SK-N-SH (cell line): Measurements from ENCODE around the gene PKD2L2. TPM values are rescaled to one million over a fixed set of nuclear protein-coding genes. Genes with fewer than 3 reads are reported as not detected.

Experiments used
- CTCF ChIA-PET: fragments of 300-600, 350-600 bp; formaldehyde crosslinking; extraction: SDS; loops from one replicate; lab custom pipeline; 2021; lab: Yijun Ruan, JAX
- POLR2A ChIA-PET: fragments of 350-600 bp; sonication (Branson Sonifier 250); formaldehyde crosslinking; extraction: SDS; loops from one replicate; lab custom pipeline; 2020; ENCODE audit warnings: antibody characterized with exemption, inconsistent platforms; lab: Yijun Ruan, JAX
- DNase-seq: peaks from one replicate; pipeline ENCODE4 v3.0.0; 2012
- H2AFZ ChIP-seq: fragments of 200-600 bp; sonication (generic); 2 replicates; pipeline ENCODE4 v1.8.1; 2016; ENCODE audit warnings: antibody characterized with exemption, mild to moderate bottlenecking, low read depth
- H3F3A ChIP-seq: fragments of 200-600 bp; sonication (generic); replicated peaks from 2 replicates; pipeline ENCODE3; 2016; ENCODE audit warnings: antibody characterized with exemption, mild to moderate bottlenecking; ENCODE audit not compliant: insufficient read depth
- H3K27ac ChIP-seq, 2 experiments: fragments of 200-500 bp in 1 of 2; fragments of 200-600 bp in 1 of 2; sonication (Bioruptor generic) in 1 of 2; sonication (generic), shearing (Covaris generic) in 1 of 2; 2 replicates each; pipeline versions ENCODE4 v1.5.1 to v1.6.1; 2014 to 2016; ENCODE audit warnings: low read depth in 2 of 2, inconsistent platforms in 1 of 2, low read length in 1 of 2, mild to moderate bottlenecking in 1 of 2, mixed read lengths in 1 of 2
- H3K27me3 ChIP-seq: fragments of 200-600 bp; sonication (generic), shearing (Covaris generic); 2 replicates; pipeline ENCODE4 v1.6.1; 2016; ENCODE audit warnings: mixed run types; ENCODE audit not compliant: insufficient read depth
- H3K36me3 ChIP-seq, 2 experiments: fragments of 200-500 bp in 1 of 2; fragments of 200-600 bp in 1 of 2; sonication (Bioruptor generic) in 1 of 2; sonication (generic) in 1 of 2; replicated peaks in 1 of 2; 2 replicates each; pipeline versions ENCODE3 to v1.5.1; 2014 to 2016; ENCODE audit warnings: low read length in 1 of 2, mild to moderate bottlenecking in 1 of 2; ENCODE audit not compliant: insufficient read depth in 2 of 2, control insufficient read depth in 1 of 2
- H3K4me1 ChIP-seq, 2 experiments: fragments of 200-500 bp in 1 of 2; fragments of 200-600 bp in 1 of 2; sonication (Bioruptor generic) in 1 of 2; sonication (generic), shearing (Covaris generic) in 1 of 2; 2 replicates each; pipeline versions ENCODE4 v1.5.1 to v1.6.1; 2014 to 2016; ENCODE audit warnings: low read depth in 1 of 2, low read length in 1 of 2, mixed run types in 1 of 2; ENCODE audit not compliant: insufficient read depth in 2 of 2, control insufficient read depth in 1 of 2
- H3K4me2 ChIP-seq: fragments of 200-600 bp; sonication (generic), shearing (Covaris generic); 2 replicates; pipeline ENCODE4 v1.6.1; 2017; ENCODE audit warnings: mixed run types
- H3K4me3 ChIP-seq, 2 experiments: fragments of 200-500 bp in 1 of 2; fragments of 200-600 bp in 1 of 2; sonication (Bioruptor generic) in 1 of 2; sonication (generic), shearing (Covaris generic) in 1 of 2; 2 replicates each; pipeline versions ENCODE4 v1.5.1 to v1.8.1; 2014 to 2016; ENCODE audit warnings: low read depth in 2 of 2, inconsistent platforms in 1 of 2, low read length in 1 of 2, mild to moderate bottlenecking in 1 of 2, mixed read lengths in 1 of 2, moderate library complexity in 1 of 2
- H3K79me2 ChIP-seq: fragments of 200-600 bp; sonication (generic); 2 replicates; pipeline ENCODE4 v1.8.1; 2017; ENCODE audit warnings: mild to moderate bottlenecking; ENCODE audit not compliant: insufficient read depth
- H3K9ac ChIP-seq: fragments of 200-600 bp; sonication (generic); 2 replicates; pipeline ENCODE4 v1.6.1; 2017; ENCODE audit warnings: mixed run types
- H3K9me2 ChIP-seq: fragments of 200-600 bp; sonication (generic); 2 replicates; pipeline ENCODE4 v1.6.1; 2017; ENCODE audit warnings: mixed run types
- H3K9me3 ChIP-seq: fragments of 200-600 bp; sonication (generic); 2 replicates; pipeline ENCODE4 v1.6.1; 2017; ENCODE audit warnings: mixed run types, mild to moderate bottlenecking, moderate library complexity
- H4K20me1 ChIP-seq: fragments of 200-600 bp; sonication (generic); 2 replicates; pipeline ENCODE4 v1.6.1; 2017; ENCODE audit warnings: mild to moderate bottlenecking, mixed run types; ENCODE audit not compliant: insufficient read depth
- FOSL2 ChIP-seq: IDR thresholded peaks from 2 replicates; pipeline ENCODE4 v1.4.0; 2012; ENCODE audit warnings: low read depth, mild to moderate bottlenecking, moderate library complexity, borderline replicate concordance
- MXI1 ChIP-seq: IDR thresholded peaks from 2 replicates; pipeline ENCODE4 v1.6.1; 2012; ENCODE audit warnings: mild to moderate bottlenecking, low read depth, low read length, improper control_type of control experiment
- PBX3 ChIP-seq: IDR thresholded peaks from 2 replicates; pipeline ENCODE4; 2012
- RCOR1 ChIP-seq: fragments of 150-350 bp; IDR thresholded peaks from 2 replicates; pipeline ENCODE4 v1.6.1; 2017; ENCODE audit warnings: antibody characterized with exemption, low read length
- REST ChIP-seq: IDR thresholded peaks from 2 replicates; pipeline ENCODE4 v1.6.1; 2012; ENCODE audit warnings: mild to moderate bottlenecking, low read depth, low read length, moderate library complexity
- TEAD4 ChIP-seq: IDR thresholded peaks from 2 replicates; pipeline ENCODE4 v1.4.0; 2012; ENCODE audit warnings: mild to moderate bottlenecking, borderline replicate concordance; ENCODE audit not compliant: insufficient read depth
- YY1 ChIP-seq: IDR thresholded peaks from 2 replicates; pipeline ENCODE4 v1.4.0; 2012; ENCODE audit warnings: low read depth, mild to moderate bottlenecking
- WGBS: methylation state at CpG from one replicate; pipeline ENCODE4 v1.1.6; 2017; ENCODE audit warnings: low lambda C conversion rate; 5-methylcytosine and 5-hydroxymethylcytosine counted together
- polyA plus RNA-seq, 3 experiments: library from polyadenylated mRNA; depleted of rRNA; stranded (reverse); fragments of >200 nt; gene quantifications; 2 replicates each; pipeline ENCODE4 v1.2.3, GENCODE V29; 2012
- TF ChIP-seq, protein P1 (sequence below): fragments of 150-350 bp; IDR thresholded peaks from 2 replicates; pipeline ENCODE4 v1.6.1; 2017; ENCODE audit warnings: antibody characterized with exemption, low read length, low read depth, borderline replicate concordance

Gene PKD2L2
- polyA plus RNA-seq, 1 of the 3 experiments (the other 2 are of a cell fraction) = 0.26 TPM

- no peaks in the 10 kb centered on the region for H4K20me1 ChIP-seq
- no peak for DNase-seq
- no peak overlapping the region for H2AFZ ChIP-seq
- no peak for TF ChIP-seq RCOR1
- TF ChIP-seq TEAD4 = no peak
- TF ChIP-seq FOSL2 = no peak
- TF ChIP-seq, all 33 proteins: peak for 0
- 89% methylated on average over 4 of the region's 4 CpGs for WGBS
- Histone ChIP-seq H3K36me3 (peaks cover 6 to 20% of the 10 kb centered on the region in 2 experiments), H3K9me2 (no peaks in the 10 kb centered on the region), H3K27me3 (no peaks in the 10 kb centered on the region), H3F3A (peaks cover 3% of the 10 kb centered on the region), H3K27ac (no peak overlapping the region), H3K9ac (no peak overlapping the region), H3K4me1 (no peaks in the 10 kb centered on the region), H3K9me3 (no peaks in the 10 kb centered on the region), H3K4me2 (no peak overlapping the region), H3K79me2 (no peaks in the 10 kb centered on the region), H3K4me3 (no peak overlapping the region)
- CTCF ChIA-PET = no interaction called here
- POLR2A ChIA-PET = no interaction called here
These were observed 34.6 kb downstream of the PKD2L2 start for GRCh38 chr5:137923856-137924255.

DNA sequence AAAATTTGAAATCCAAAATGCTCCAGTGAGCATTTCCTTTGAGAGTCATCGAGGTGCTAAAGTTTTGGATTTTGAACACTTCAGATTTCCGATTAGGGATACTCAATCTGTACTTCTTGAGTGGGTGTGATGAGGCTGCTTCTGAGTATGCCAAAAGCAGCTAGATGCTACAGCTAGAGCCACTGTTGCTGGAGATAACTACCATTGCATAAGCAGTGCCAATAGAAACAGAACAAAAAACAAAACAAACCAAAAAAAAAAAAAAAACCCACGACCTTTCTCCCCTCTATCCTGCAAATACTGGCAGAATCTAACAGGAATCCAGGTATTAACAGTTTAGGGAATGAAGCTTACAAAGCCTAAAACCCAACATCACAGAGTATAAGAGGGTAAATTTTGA is 43.5 kb downstream of the PKD2L2 start:
- H3K27ac ChIP-seq = peak overlapping the region in 1 of 2 experiments; percentile 59; a peak in 1 of 4 replicates
- H3K27me3 ChIP-seq = no peaks in the 10 kb centered on the region
- no peak overlapping the region for H3K4me3 ChIP-seq
- no peak overlapping the region for H3K9ac ChIP-seq
- WGBS = 89% methylated on average over 3 of the region's 3 CpGs
- ChIA-PET CTCF (interaction anchor here (1.2 to 1.3 kb wide), 2 partner anchors 10 to 154 kb away, joined by 3 to 5 read pairs; no protein-coding TSS in a partner anchor), POLR2A (no interaction called here)
- no peaks in the 10 kb centered on the region for H3K79me2 ChIP-seq
- H3K4me2 ChIP-seq = no peak overlapping the region
- H4K20me1 ChIP-seq = no peaks in the 10 kb centered on the region
- DNase-seq = no peak
- no peaks in the 10 kb centered on the region for H3K9me2 ChIP-seq
- H2AFZ ChIP-seq = no peak overlapping the region
- peaks cover 7 to 9% of the 10 kb centered on the region in 2 experiments; a peak in 2 of 4 replicates for H3K4me1 ChIP-seq
- H3K36me3 ChIP-seq = peaks cover 15 to 37% of the 10 kb centered on the region in 2 experiments
- H3K9me3 ChIP-seq = no peaks in the 10 kb centered on the region
- TF ChIP-seq, protein P1, sequence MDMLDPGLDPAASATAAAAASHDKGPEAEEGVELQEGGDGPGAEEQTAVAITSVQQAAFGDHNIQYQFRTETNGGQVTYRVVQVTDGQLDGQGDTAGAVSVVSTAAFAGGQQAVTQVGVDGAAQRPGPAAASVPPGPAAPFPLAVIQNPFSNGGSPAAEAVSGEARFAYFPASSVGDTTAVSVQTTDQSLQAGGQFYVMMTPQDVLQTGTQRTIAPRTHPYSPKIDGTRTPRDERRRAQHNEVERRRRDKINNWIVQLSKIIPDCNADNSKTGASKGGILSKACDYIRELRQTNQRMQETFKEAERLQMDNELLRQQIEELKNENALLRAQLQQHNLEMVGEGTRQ = no peak
- TF ChIP-seq YY1 (no peak), REST (no peak), PBX3 (no peak), MXI1 (no peak)
- peaks cover 9% of the 10 kb centered on the region for H3F3A ChIP-seq
